GM12878 (cell line): ENCODE results near the gene MBD6. TPM values are rescaled to one million over a fixed set of nuclear protein-coding genes. Genes with fewer than 3 reads are reported as not detected.

Experiments used
- ATAC-seq: fragments of 200-7000 bp; cut with Tn5 transposase; 3 replicates; pipeline ENCODE4 v1.9.1; 2020; ENCODE audit warnings: mild to moderate bottlenecking, moderate library complexity
- BruUV-seq: library from RNA; stranded (reverse); fragments of 400-500 nt; replicated peaks from 2 replicates; lab custom pipeline; 2021; lab: Mats Ljungman, UMichigan
- CTCF ChIA-PET: fragments of 300-600 bp; sonication (Branson Sonifier 250); formaldehyde crosslinking; extraction: SDS; loops from one replicate; lab custom pipeline; 2021; ENCODE audit warnings: inconsistent platforms; lab: Yijun Ruan, JAX
- POLR2A ChIA-PET: fragments of 350-600 bp; formaldehyde crosslinking; extraction: SDS; loops from one replicate; lab custom pipeline; 2021; ENCODE audit warnings: inconsistent platforms; lab: Charles Lee
- RAD21 ChIA-PET: fragments of 300-600 bp; sonication (Branson Sonifier 250); formaldehyde crosslinking; loops from one replicate; lab custom pipeline; 2023; ENCODE audit warnings: antibody characterized with exemption; ENCODE audit not compliant: unreplicated experiment; lab: Charles Lee
- SMC1A ChIA-PET: fragments of 300-600 bp; sonication (Branson Sonifier 250); formaldehyde crosslinking; loops from one replicate; lab custom pipeline; 2023; ENCODE audit not compliant: unreplicated experiment, uncharacterized antibody; lab: Charles Lee
- DNase-seq: peaks from one replicate; pipeline ENCODE4 v3.0.0-alpha.2; 2011; ENCODE audit warnings: low read depth, low spot score
- FAIRE-seq: peaks from 3 replicates; lab custom pipeline; 2011; peaks lifted over from hg19 to GRCh38; lab: Jason Lieb, UNC
- H2AFZ ChIP-seq: 2 replicates; pipeline ENCODE4 v1.6.0; 2011; ENCODE audit warnings: low read depth, low read length, control low read depth; ENCODE audit not compliant: control insufficient read depth
- H3K27ac ChIP-seq: 2 replicates; pipeline ENCODE4 v1.5.1; 2011; ENCODE audit warnings: control low read depth; ENCODE audit not compliant: control insufficient read depth, insufficient read depth
- H3K27me3 ChIP-seq, 2 experiments: replicated peaks in 1 of 2; 2 replicates each; pipeline versions ENCODE4 v1.6.0 to v1.6.1; 2011; ENCODE audit warnings: low read length in 1 of 2; ENCODE audit not compliant: control insufficient read depth in 2 of 2, insufficient read depth in 2 of 2
- H3K36me3 ChIP-seq, 2 experiments: 2 replicates each; pipeline ENCODE4 v1.5.1; 2011; ENCODE audit warnings: low read length in 1 of 2; ENCODE audit not compliant: control insufficient read depth in 2 of 2, insufficient read depth in 2 of 2
- H3K4me1 ChIP-seq: 2 replicates; pipeline ENCODE4 v1.6.1; 2011; ENCODE audit warnings: mild to moderate bottlenecking, low read length, moderate library complexity, mixed read lengths; ENCODE audit not compliant: control insufficient read depth, insufficient read depth
- H3K4me2 ChIP-seq: 2 replicates; pipeline ENCODE4 v1.6.0; 2011; ENCODE audit warnings: control low read depth; ENCODE audit not compliant: control insufficient read depth, insufficient read depth
- H3K4me3 ChIP-seq: fragments of 200-600 bp; sonication (generic); 2 replicates; pipeline ENCODE4 v1.5.1; 2016
- H3K79me2 ChIP-seq: 2 replicates; pipeline ENCODE4 v1.6.0; 2011; ENCODE audit warnings: low read length; ENCODE audit not compliant: control insufficient read depth, insufficient read depth
- H3K9ac ChIP-seq: 2 replicates; pipeline ENCODE4 v1.8.0; 2011; ENCODE audit warnings: low read length, control low read depth, mixed read lengths; ENCODE audit not compliant: control insufficient read depth, insufficient read depth
- H3K9me3 ChIP-seq: replicated peaks from 3 replicates; pipeline ENCODE4 v1.5.1; 2011; ENCODE audit warnings: mild to moderate bottlenecking, low read length; ENCODE audit not compliant: control insufficient read depth, insufficient read depth
- H4K20me1 ChIP-seq: 2 replicates; pipeline ENCODE4 v1.6.0; 2011; ENCODE audit not compliant: control insufficient read depth, insufficient read depth
- ATF7 ChIP-seq: fragments of 450-650 bp; IDR thresholded peaks from 2 replicates; pipeline ENCODE4 v1.6.1; 2016; ENCODE audit warnings: low read depth, mild to moderate bottlenecking
- CUX1 ChIP-seq: IDR thresholded peaks from 2 replicates; pipeline ENCODE4 v1.6.1; 2012; ENCODE audit warnings: improper control_type of control experiment, low read depth, low read length; ENCODE audit not compliant: insufficient replicate concordance
- EP300 ChIP-seq, 2 experiments: fragments of 150-350 bp in 1 of 2; IDR thresholded peaks; 2 replicates each; pipeline ENCODE4 v1.6.1; 2011 to 2012; ENCODE audit warnings: low read depth in 2 of 2, low read length in 2 of 2, borderline replicate concordance in 1 of 2, improper control_type of control experiment in 1 of 2, inconsistent platforms in 1 of 2; ENCODE audit not compliant: control insufficient read depth in 1 of 2
- IKZF1 ChIP-seq: fragments of 450-650 bp; conservative IDR thresholded peaks from 2 replicates; pipeline ENCODE4 v1.6.1; 2017; ENCODE audit warnings: antibody characterized with exemption, mild to moderate bottlenecking
- IKZF2 ChIP-seq, 2 experiments: fragments of 450-650 bp; IDR thresholded peaks; 2 replicates each; pipeline ENCODE4 v1.6.1; 2017; ENCODE audit warnings: mild to moderate bottlenecking in 2 of 2, moderate library complexity in 2 of 2
- JUNB ChIP-seq: IDR thresholded peaks from 2 replicates; pipeline ENCODE4 v1.6.1; 2016; ENCODE audit warnings: antibody characterized with exemption, mild to moderate bottlenecking
- MEF2B ChIP-seq: fragments of 450-650 bp; IDR thresholded peaks from 2 replicates; pipeline ENCODE4 v1.6.1; 2018; ENCODE audit warnings: mild to moderate bottlenecking, moderate library complexity; ENCODE audit not compliant: partially characterized antibody, poor library complexity, severe bottlenecking
- MTA2 ChIP-seq: fragments of 450-650 bp; IDR thresholded peaks from 2 replicates; pipeline ENCODE4 v1.6.1; 2016; ENCODE audit warnings: low read depth, mild to moderate bottlenecking, moderate library complexity
- PKNOX1 ChIP-seq: fragments of 450-650 bp; IDR thresholded peaks from 2 replicates; pipeline ENCODE4 v1.6.1; 2016; ENCODE audit warnings: mild to moderate bottlenecking
- PML ChIP-seq: IDR thresholded peaks from 2 replicates; pipeline ENCODE4 v1.6.1; 2012; ENCODE audit warnings: low read length, inconsistent platforms
- RUNX3 ChIP-seq: IDR thresholded peaks from 2 replicates; pipeline ENCODE4 v1.6.1; 2012; ENCODE audit warnings: low read length, inconsistent platforms
- ZSCAN29 ChIP-seq: fragments of 450-650 bp; IDR thresholded peaks from 2 replicates; pipeline ENCODE4 v1.6.1; 2017; ENCODE audit warnings: mild to moderate bottlenecking, moderate library complexity
- in situ Hi-C: fragments of 300-500 bp; cut with MboI; formaldehyde crosslinking; loops from 9 replicates; pipeline ENCODE4 v1.14.3; 2018; ENCODE audit warnings: mixed read lengths
- intact Hi-C: fragments of 100-400 bp; cut with micrococcal nuclease; formaldehyde crosslinking; loops from one replicate; pipeline ENCODE4 v1.14.2; 2022; ENCODE audit not compliant: unreplicated experiment
- polyA plus RNA-seq, 11 experiments: library from polyadenylated mRNA; depleted of rRNA in 4 of 11; unstranded in 6 of 11; stranded (reverse) in 5 of 11; fragments of >200 nt; fragmentation: Nextera tagmentation in 4 of 11; fragmentation: Illumina TruSeq in 1 of 11; extraction: Ambion mirVana in 4 of 11; extraction: Trizol in 1 of 11; gene quantifications; 1 replicate in 1 of 11; 2 replicates in 10 of 11; pipeline versions ENCODE4 v1.2.1 to v1.2.3, GENCODE V29; 2011 to 2016; ENCODE audit warnings: inconsistent platforms in 2 of 11, missing spikeins in 2 of 11, low read depth in 1 of 11
- total RNA-seq, 4 experiments: library from RNA; depleted of rRNA in 3 of 4; stranded (reverse); fragments of >200 nt in 3 of 4; fragmentation: Illumina TruSeq in 1 of 4; extraction: Trizol in 1 of 4; gene quantifications; 2 replicates each; pipeline versions ENCODE4 v1.2.1 to v1.2.3, GENCODE V29; 2013 to 2021
- TF ChIP-seq, protein P1 (sequence below): fragments of 450-650 bp; IDR thresholded peaks from 2 replicates; pipeline ENCODE4 v1.6.1; 2017; ENCODE audit warnings: mild to moderate bottlenecking, low read depth, inconsistent platforms; ENCODE audit not compliant: poor library complexity, severe bottlenecking

MBD6 gene
- total and polyA plus RNA-seq, 10 of the 15 experiments (the other 5 are each of a cell fraction or from before 2014, with no cell fraction given), result 1.5 to 52.7 (median 6.8) TPM

GRCh38 chr12:57496822-57497221 lies 25.8 kb upstream of the MBD6 start:
- ChIA-PET SMC1A (interaction anchor here (0.7 kb wide), 1 partner anchor 18 kb away, joined by 6 read pairs; no protein-coding TSS in a partner anchor), POLR2A (interaction anchor here (0.6 to 1.7 kb wide), 3 partner anchors 19 to 93 kb away, joined by 3 to 4 read pairs (median 3); no protein-coding TSS in a partner anchor), CTCF (interaction anchor here (0.6 to 1.6 kb wide), 2 partner anchors 10 to 79 kb away, joined by 3 read pairs; no protein-coding TSS in a partner anchor), RAD21 (no interaction called here)
- intact Hi-C loops, result no loop called here
- Histone ChIP-seq H2AFZ (no peak overlapping the region), H3K4me2 (no peak overlapping the region), H4K20me1 (no peaks in the 10 kb centered on the region), H3K27ac (no peak overlapping the region), H3K4me1 (no peaks in the 10 kb centered on the region), H3K36me3 (peaks cover 8 to 23% of the 10 kb centered on the region in 2 experiments), H3K79me2 (no peaks in the 10 kb centered on the region), H3K9ac (no peak overlapping the region), H3K27me3 (no peaks in the 10 kb centered on the region), H3K9me3 (no peaks in the 10 kb centered on the region), H3K4me3 (no peak overlapping the region)
- peak; percentile 80 for ATAC-seq
- TF ChIP-seq MTA2 (peak; percentile 13; the same call in 1 of the 2 replicates), EP300 (IDR thresholded peaks at IDR 0.05; ENCODE audit: borderline replicate concordance in 1 of 2, control insufficient read depth in 1 of 2, low read depth in 2 of 2, low read length in 2 of 2) (peak in 1 of 2 experiments; percentile 43; a peak in 1 of 4 replicates), IKZF1 (peak; percentile 35; the same call in 1 of the 2 replicates), CUX1 (no peak), ATF7 (peak; percentile 50; the same call in 1 of the 2 replicates), RUNX3 (peak; percentile 33; the same call in 1 of the 2 replicates), MEF2B (peak; percentile 77), PKNOX1 (peak; percentile 46; the same call in 1 of the 2 replicates), JUNB (0 out of 2 replicates have a peak, but pooled peaks have one; percentile 8), ZSCAN29 (no peak), PML (0 out of 2 replicates have a peak, but pooled peaks have one; percentile 17), IKZF2 (IDR thresholded peaks at IDR 0.05) (peak; percentile 49 to 61; a peak in 2 of 4 replicates)
- TF ChIP-seq, protein P1, sequence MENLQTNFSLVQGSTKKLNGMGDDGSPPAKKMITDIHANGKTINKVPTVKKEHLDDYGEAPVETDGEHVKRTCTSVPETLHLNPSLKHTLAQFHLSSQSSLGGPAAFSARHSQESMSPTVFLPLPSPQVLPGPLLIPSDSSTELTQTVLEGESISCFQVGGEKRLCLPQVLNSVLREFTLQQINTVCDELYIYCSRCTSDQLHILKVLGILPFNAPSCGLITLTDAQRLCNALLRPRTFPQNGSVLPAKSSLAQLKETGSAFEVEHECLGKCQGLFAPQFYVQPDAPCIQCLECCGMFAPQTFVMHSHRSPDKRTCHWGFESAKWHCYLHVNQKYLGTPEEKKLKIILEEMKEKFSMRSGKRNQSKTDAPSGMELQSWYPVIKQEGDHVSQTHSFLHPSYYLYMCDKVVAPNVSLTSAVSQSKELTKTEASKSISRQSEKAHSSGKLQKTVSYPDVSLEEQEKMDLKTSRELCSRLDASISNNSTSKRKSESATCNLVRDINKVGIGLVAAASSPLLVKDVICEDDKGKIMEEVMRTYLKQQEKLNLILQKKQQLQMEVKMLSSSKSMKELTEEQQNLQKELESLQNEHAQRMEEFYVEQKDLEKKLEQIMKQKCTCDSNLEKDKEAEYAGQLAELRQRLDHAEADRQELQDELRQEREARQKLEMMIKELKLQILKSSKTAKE, result no peak
- BruUV-seq, result no TSS peak
- in situ Hi-C loops, result no loop called here
- no peak for FAIRE-seq
- no peak for DNase-seq
